Measurements from ENCODE around the gene STH.
A peak's percentile ranks its signal among the peaks of the same experiment; 100 is the strongest.

Gene STH

DNA sequence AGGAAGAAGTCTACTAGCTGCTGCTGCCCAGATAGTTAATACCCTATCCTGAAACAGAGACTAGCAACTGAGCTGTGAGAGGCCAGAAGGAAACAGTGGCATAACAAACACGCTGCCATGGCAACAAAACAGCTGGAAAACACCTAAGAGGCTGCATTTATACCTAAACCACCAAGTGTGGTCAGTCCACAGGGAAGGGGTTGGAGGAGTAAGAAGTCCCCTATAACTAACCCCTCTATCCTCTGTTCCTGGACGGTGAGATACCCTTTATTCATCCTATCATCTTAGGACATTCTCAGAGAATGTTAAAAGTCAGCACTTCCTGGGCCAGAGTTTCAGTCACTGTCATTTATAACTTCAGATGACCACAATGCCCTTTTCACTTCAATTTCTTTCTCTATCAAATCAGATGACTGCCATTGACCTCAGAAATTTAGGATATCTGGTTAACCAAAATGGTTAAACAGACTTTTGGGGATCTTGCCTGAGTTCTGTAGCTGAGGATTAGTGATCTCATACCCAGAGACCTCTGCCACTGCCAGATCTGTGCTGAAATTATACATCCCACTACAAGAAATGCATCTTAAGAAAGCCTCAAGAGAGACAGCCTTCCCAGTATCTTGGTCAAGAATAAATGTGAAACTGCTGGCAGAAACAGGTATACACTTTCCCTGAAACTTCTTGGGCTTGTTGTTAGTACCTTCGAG is 36.2 kb downstream of the STH start:
- WGBS (ENCODE audit: extremely low coverage, insufficient coverage, low lambda C conversion rate) = no CpG with 5 or more reads among the region's 3 CpGs
- no peak overlapping the region for H3K56ac ChIP-seq (ENCODE audit: low read length)
- no peaks in the 10 kb centered on the region for H3K27me3 ChIP-seq (ENCODE audit: insufficient read depth, low read length, poor library complexity)
- H4K8ac ChIP-seq (ENCODE audit: low read depth, low read length) = no peak overlapping the region
- H3K4me3 ChIP-seq (ENCODE audit: low read length) = no peak overlapping the region
- H3K9ac ChIP-seq (ENCODE audit: low read length) = no peak overlapping the region
- no peak overlapping the region for H2BK15ac ChIP-seq (replicated peaks; ENCODE audit: low read depth)
- H2BK120ac ChIP-seq (ENCODE audit: low read depth, low read length) = no peak overlapping the region
- H3K36me3 ChIP-seq (ENCODE audit: control insufficient read depth, insufficient read depth, low read length) = peaks cover 27% of the 10 kb centered on the region
- H3K4ac ChIP-seq (ENCODE audit: low read depth, low read length) = no peak overlapping the region
- H3K79me1 ChIP-seq (ENCODE audit: low read length) = peaks cover 3% of the 10 kb centered on the region
- no peak overlapping the region for H3K4me2 ChIP-seq (ENCODE audit: low read length)
- H3K23ac ChIP-seq (ENCODE audit: low read length) = no peak overlapping the region
- no peaks in the 10 kb centered on the region for H3K79me2 ChIP-seq (ENCODE audit: control insufficient read depth, insufficient read depth, low read length)
- H3K27ac ChIP-seq (ENCODE audit: low read depth, low read length) = no peak overlapping the region
- no peak overlapping the region for H2BK5ac ChIP-seq (ENCODE audit: low read length)
- no peak overlapping the region for H3K18ac ChIP-seq (ENCODE audit: low read length)
- no peak overlapping the region for H4K5ac ChIP-seq (ENCODE audit: low read length)
- DNase-seq = peak; percentile 78
- H3K4me1 ChIP-seq (ENCODE audit: control insufficient read depth, low read depth, low read length) = no peaks in the 10 kb centered on the region
- no peak overlapping the region for H2AK5ac ChIP-seq (ENCODE audit: low read length)

DNA sequence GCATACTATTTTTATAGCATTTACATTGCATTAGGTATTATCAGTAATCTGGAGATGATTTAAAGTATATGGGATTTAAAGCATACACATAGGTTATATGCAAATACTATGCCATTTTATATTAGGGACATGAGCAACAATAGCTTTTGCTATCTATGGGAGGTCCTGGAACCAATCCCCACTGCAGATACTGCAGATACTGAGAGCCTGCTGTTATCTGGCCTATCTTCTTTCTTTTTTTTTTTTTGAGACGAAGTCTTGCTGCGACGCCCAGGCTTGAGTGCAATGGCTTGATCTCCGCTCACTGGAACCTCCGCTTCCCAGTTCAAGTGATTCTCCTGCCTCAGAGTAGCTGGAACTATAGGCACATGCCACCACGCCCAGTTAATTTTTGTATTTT is 37.4 kb downstream of the STH start:
- WGBS (ENCODE audit: extremely low coverage, insufficient coverage, low lambda C conversion rate) = no CpG with 5 or more reads among the region's 6 CpGs
- Histone ChIP-seq H3K9ac (ENCODE audit: low read length) (no peak overlapping the region), H3K4me3 (ENCODE audit: low read length) (no peak overlapping the region), H3K18ac (ENCODE audit: low read length) (no peak overlapping the region), H3K4ac (ENCODE audit: low read depth, low read length) (no peak overlapping the region), H2AK5ac (ENCODE audit: low read length) (no peak overlapping the region), H3K27ac (ENCODE audit: low read depth, low read length) (no peak overlapping the region), H3K4me2 (ENCODE audit: low read length) (no peak overlapping the region), H3K23ac (ENCODE audit: low read length) (no peak overlapping the region), H4K8ac (ENCODE audit: low read depth, low read length) (no peak overlapping the region), H4K5ac (ENCODE audit: low read length) (no peak overlapping the region), H3K79me1 (ENCODE audit: low read length) (peaks cover 4% of the 10 kb centered on the region), H2BK5ac (ENCODE audit: low read length) (no peak overlapping the region), H3K79me2 (ENCODE audit: control insufficient read depth, insufficient read depth, low read length) (no peaks in the 10 kb centered on the region), H3K36me3 (ENCODE audit: control insufficient read depth, insufficient read depth, low read length) (peaks cover 20% of the 10 kb centered on the region), H3K56ac (ENCODE audit: low read length) (no peak overlapping the region), H3K27me3 (ENCODE audit: insufficient read depth, low read length, poor library complexity) (no peaks in the 10 kb centered on the region), H2BK15ac (replicated peaks; ENCODE audit: low read depth) (no peak overlapping the region), H3K4me1 (ENCODE audit: control insufficient read depth, low read depth, low read length) (no peaks in the 10 kb centered on the region), H2BK120ac (ENCODE audit: low read depth, low read length) (no peak overlapping the region)
- no peak for DNase-seq

DNA sequence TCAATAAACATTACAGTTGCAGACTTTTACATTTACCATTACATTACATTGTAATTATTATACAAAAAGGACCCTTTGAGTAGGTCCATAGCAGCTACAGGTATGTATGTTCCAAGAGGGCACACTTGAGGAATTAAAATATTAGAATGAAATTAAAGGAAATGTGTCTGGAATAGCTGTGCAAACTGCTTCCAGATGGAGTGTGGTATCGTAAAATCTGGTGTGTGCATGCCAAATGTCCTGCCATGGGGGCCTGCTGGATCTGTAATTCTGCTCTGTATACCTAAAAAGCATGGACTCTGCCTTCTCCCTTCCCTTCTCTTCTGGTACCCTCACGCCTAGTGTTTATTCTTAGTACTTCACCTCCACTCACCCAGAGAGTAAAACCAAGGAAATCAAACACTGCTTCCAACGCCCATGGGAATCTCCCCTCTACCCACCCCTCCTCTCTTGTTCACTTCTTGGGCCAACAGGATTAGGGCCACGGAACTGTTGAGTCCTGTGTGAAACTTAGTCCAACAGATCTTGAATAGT is 38.7 kb downstream of the STH start:
- H3K18ac ChIP-seq (ENCODE audit: low read length) = no peak overlapping the region
- no peak overlapping the region for H2BK5ac ChIP-seq (ENCODE audit: low read length)
- no peaks in the 10 kb centered on the region for H3K79me2 ChIP-seq (ENCODE audit: control insufficient read depth, insufficient read depth, low read length)
- no peak overlapping the region for H3K4me3 ChIP-seq (ENCODE audit: low read length)
- H3K4me1 ChIP-seq (ENCODE audit: control insufficient read depth, low read depth, low read length) = no peaks in the 10 kb centered on the region
- no peak overlapping the region for H4K8ac ChIP-seq (ENCODE audit: low read depth, low read length)
- DNase-seq = no peak
- no peak overlapping the region for H2BK120ac ChIP-seq (ENCODE audit: low read depth, low read length)
- no CpG with 5 or more reads among the region's 4 CpGs for WGBS (ENCODE audit: extremely low coverage, insufficient coverage, low lambda C conversion rate)
- peaks cover 5% of the 10 kb centered on the region for H3K79me1 ChIP-seq (ENCODE audit: low read length)
- H3K27me3 ChIP-seq (ENCODE audit: insufficient read depth, low read length, poor library complexity) = no peaks in the 10 kb centered on the region
- no peak overlapping the region for H3K56ac ChIP-seq (ENCODE audit: low read length)
- H2BK15ac ChIP-seq (replicated peaks; ENCODE audit: low read depth) = no peak overlapping the region
- H3K4ac ChIP-seq (ENCODE audit: low read depth, low read length) = no peak overlapping the region
- H3K23ac ChIP-seq (ENCODE audit: low read length) = no peak overlapping the region
- no peak overlapping the region for H3K27ac ChIP-seq (ENCODE audit: low read depth, low read length)
- H4K5ac ChIP-seq (ENCODE audit: low read length) = no peak overlapping the region
- H3K9ac ChIP-seq (ENCODE audit: low read length) = no peak overlapping the region
- no peak overlapping the region for H2AK5ac ChIP-seq (ENCODE audit: low read length)
- H3K4me2 ChIP-seq (ENCODE audit: low read length) = no peak overlapping the region
- peaks cover 16% of the 10 kb centered on the region for H3K36me3 ChIP-seq (ENCODE audit: control insufficient read depth, insufficient read depth, low read length)

DNA sequence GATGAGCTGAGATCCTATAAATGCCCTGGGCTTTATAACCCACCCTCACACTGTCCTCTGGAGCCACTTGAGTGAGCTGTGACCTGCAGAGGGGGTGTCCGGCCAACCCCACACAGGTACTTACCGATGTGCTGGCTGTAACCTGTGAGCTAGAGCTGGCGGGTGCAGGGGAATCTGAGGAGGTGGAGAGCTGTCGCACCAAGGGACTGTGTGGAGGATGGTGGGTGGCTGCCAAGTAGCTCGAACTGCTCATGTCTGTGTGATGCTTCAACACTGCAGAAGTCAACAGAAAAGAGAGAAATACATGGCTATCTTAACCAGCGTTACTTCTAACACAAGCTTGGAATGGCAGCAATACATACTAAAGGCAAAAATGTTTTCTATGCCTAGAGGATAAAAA is 39.4 kb downstream of the STH start:
- Histone ChIP-seq H3K4ac (ENCODE audit: low read depth, low read length) (no peak overlapping the region), H3K18ac (ENCODE audit: low read length) (no peak overlapping the region), H3K56ac (ENCODE audit: low read length) (no peak overlapping the region), H2BK120ac (ENCODE audit: low read depth, low read length) (no peak overlapping the region), H2BK15ac (replicated peaks; ENCODE audit: low read depth) (no peak overlapping the region), H2BK5ac (ENCODE audit: low read length) (no peak overlapping the region), H3K4me3 (ENCODE audit: low read length) (no peak overlapping the region), H2AK5ac (ENCODE audit: low read length) (no peak overlapping the region), H3K79me1 (ENCODE audit: low read length) (peaks cover 5% of the 10 kb centered on the region), H3K27me3 (ENCODE audit: insufficient read depth, low read length, poor library complexity) (no peaks in the 10 kb centered on the region), H3K4me1 (ENCODE audit: control insufficient read depth, low read depth, low read length) (no peaks in the 10 kb centered on the region), H3K36me3 (ENCODE audit: control insufficient read depth, insufficient read depth, low read length) (peaks cover 13% of the 10 kb centered on the region), H3K9ac (ENCODE audit: low read length) (no peak overlapping the region), H3K79me2 (ENCODE audit: control insufficient read depth, insufficient read depth, low read length) (no peaks in the 10 kb centered on the region), H4K5ac (ENCODE audit: low read length) (no peak overlapping the region), H3K27ac (ENCODE audit: low read depth, low read length) (no peak overlapping the region), H3K23ac (ENCODE audit: low read length) (no peak overlapping the region), H4K8ac (ENCODE audit: low read depth, low read length) (no peak overlapping the region), H3K4me2 (ENCODE audit: low read length) (no peak overlapping the region)
- no CpG with 5 or more reads among the region's 6 CpGs for WGBS (ENCODE audit: extremely low coverage, insufficient coverage, low lambda C conversion rate)
- DNase-seq = no peak

DNA sequence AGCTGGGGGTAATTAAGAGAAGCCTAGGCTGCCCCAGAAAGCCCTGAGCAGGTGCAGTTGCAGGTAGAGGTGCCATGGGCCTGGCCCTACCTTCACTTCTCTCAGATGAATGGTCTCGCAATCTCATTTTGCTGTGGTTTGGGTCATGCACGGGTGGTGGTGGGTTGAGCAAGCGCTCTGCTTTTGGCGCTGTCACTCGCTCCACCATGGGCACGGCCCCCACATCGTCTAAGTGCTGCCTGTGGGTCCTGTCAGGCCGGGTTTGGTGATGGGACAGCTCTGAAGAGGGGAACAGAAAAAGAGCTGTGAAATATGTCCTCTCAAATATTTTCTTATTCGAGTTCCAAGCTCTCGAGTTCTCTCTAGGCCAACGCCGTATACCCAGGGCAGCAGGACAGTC is 39.9 kb downstream of the STH start:
- H3K4me2 ChIP-seq (ENCODE audit: low read length) = no peak overlapping the region
- no peak overlapping the region for H3K18ac ChIP-seq (ENCODE audit: low read length)
- no peak overlapping the region for H2BK120ac ChIP-seq (ENCODE audit: low read depth, low read length)
- H2BK5ac ChIP-seq (ENCODE audit: low read length) = no peak overlapping the region
- no peaks in the 10 kb centered on the region for H3K79me2 ChIP-seq (ENCODE audit: control insufficient read depth, insufficient read depth, low read length)
- DNase-seq = no peak
- H4K5ac ChIP-seq (ENCODE audit: low read length) = no peak overlapping the region
- H3K9ac ChIP-seq (ENCODE audit: low read length) = no peak overlapping the region
- no peaks in the 10 kb centered on the region for H3K27me3 ChIP-seq (ENCODE audit: insufficient read depth, low read length, poor library complexity)
- H3K56ac ChIP-seq (ENCODE audit: low read length) = no peak overlapping the region
- no peaks in the 10 kb centered on the region for H3K4me1 ChIP-seq (ENCODE audit: control insufficient read depth, low read depth, low read length)
- no peak overlapping the region for H3K23ac ChIP-seq (ENCODE audit: low read length)
- no peak overlapping the region for H4K8ac ChIP-seq (ENCODE audit: low read depth, low read length)
- H2BK15ac ChIP-seq (replicated peaks; ENCODE audit: low read depth) = no peak overlapping the region
- no peak overlapping the region for H3K4me3 ChIP-seq (ENCODE audit: low read length)
- H3K36me3 ChIP-seq (ENCODE audit: control insufficient read depth, insufficient read depth, low read length) = peaks cover 12% of the 10 kb centered on the region
- H3K79me1 ChIP-seq (ENCODE audit: low read length) = peaks cover 5% of the 10 kb centered on the region
- WGBS (ENCODE audit: extremely low coverage, insufficient coverage, low lambda C conversion rate) = no CpG with 5 or more reads among the region's 12 CpGs
- H3K27ac ChIP-seq (ENCODE audit: low read depth, low read length) = no peak overlapping the region
- no peak overlapping the region for H3K4ac ChIP-seq (ENCODE audit: low read depth, low read length)
- H2AK5ac ChIP-seq (ENCODE audit: low read length) = no peak overlapping the region

All from mesendoderm (in vitro differentiated cells).